Retinal pigment epithelial cell (primary cell): Measurements from ENCODE around the gene CYB561.

Source experiments
- DNase-seq: peaks from one replicate; pipeline ENCODE4 v3.0.0-alpha.2; 2010; ENCODE audit warnings: low read depth
- H3K4me3 ChIP-seq: 2 replicates; pipeline ENCODE4 v1.5.1; 2011; ENCODE audit warnings: mild to moderate bottlenecking, low read length, control low read depth, moderate library complexity
- TF ChIP-seq, protein P1 (sequence below): conservative IDR thresholded peaks from 2 replicates; pipeline ENCODE4 v1.5.1; 2011; ENCODE audit warnings: low read depth, low read length, control low read depth, inconsistent platforms

CYB561 gene

DNA sequence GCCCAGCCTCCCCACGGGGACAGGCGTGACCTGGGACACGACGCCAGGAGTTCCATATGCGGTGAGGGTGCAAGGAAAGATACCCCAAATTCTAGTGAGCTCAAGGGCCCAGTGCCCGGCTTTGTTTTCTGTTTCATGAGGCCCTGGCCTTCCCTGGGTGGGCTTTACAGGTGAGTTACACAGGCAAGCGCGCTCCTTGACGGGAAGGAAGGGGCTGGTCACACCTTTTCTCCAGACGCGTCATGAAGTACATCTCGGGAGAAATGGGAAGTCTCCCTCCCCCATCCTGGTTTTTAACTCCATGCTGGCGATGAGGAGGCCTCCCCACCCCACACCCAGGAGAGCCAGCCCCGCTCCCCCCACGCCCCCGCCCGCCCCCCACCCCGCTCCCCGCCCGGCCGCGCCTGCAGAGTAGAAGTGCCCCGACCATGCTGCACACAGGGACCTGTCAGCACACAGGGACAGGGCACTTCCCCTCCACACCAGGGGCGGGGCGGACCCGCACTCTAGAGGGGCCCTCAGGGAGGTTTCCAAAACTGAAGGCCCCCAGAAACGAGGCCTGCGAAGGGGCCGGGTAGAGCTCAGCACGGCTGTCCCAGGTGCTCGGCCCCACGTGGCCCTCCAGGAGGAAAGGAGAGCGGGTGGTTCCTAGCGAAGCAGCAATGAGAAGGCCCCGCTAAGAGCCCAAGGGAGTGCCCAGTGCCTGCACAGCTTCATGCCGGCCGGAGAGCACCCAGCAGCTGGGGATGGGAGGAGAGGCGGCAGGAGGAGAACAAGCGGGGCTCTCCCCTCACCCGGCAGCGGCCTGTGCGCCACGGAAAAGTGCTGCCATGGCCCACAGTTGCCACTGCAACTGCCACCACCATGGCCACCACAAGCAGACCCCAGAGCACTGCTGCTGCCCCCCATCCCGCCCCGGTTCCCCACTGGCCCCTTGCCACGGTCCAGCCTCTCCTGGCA lies 7.7 kb downstream of the CYB561 start:
- TF ChIP-seq, protein P1, sequence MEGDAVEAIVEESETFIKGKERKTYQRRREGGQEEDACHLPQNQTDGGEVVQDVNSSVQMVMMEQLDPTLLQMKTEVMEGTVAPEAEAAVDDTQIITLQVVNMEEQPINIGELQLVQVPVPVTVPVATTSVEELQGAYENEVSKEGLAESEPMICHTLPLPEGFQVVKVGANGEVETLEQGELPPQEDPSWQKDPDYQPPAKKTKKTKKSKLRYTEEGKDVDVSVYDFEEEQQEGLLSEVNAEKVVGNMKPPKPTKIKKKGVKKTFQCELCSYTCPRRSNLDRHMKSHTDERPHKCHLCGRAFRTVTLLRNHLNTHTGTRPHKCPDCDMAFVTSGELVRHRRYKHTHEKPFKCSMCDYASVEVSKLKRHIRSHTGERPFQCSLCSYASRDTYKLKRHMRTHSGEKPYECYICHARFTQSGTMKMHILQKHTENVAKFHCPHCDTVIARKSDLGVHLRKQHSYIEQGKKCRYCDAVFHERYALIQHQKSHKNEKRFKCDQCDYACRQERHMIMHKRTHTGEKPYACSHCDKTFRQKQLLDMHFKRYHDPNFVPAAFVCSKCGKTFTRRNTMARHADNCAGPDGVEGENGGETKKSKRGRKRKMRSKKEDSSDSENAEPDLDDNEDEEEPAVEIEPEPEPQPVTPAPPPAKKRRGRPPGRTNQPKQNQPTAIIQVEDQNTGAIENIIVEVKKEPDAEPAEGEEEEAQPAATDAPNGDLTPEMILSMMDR = no peak
- DNase-seq = no peak
- H3K4me3 ChIP-seq = no peak overlapping the region

DNA sequence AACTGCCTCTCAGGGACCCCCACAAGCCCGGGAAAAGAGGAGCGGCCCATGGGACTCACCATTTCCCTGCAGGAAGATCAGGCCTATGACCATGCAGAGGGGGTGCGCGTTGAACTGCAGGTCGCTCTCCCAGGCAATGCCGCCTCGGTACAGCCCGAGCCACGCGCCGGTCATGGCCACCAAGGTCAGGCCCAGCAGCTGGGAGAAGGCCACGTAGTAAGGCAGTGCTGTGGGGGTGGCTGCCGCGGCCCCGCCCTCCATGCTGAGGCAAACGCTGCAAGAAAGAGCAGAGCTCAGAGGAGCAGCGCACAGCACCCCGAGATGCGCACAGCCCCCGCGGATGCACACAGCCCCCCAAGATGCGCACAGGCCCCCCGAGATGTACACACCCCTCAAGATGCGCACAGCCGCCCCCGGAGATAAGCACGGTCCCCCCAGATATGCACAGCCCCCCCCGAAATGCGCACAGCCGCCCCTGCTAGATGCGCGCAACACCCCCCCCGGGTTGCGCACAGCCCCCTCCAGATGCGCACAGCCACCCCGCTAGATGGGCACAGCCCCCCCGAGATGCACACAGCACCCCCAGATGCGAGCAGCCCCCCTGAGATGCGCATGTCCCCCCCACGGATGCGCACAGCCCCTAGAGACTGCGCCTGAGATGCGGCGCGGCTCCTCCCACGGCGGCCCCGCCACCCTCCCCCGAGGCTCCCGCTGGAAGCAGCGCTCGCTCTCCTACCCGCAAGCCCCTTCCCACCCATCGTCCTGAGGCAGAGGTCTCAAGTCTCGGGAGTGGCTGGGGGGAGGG lies 8.6 kb downstream of the CYB561 start:
- TF ChIP-seq, protein P1 = no peak
- no peak for DNase-seq
- no peak overlapping the region for H3K4me3 ChIP-seq

DNA sequence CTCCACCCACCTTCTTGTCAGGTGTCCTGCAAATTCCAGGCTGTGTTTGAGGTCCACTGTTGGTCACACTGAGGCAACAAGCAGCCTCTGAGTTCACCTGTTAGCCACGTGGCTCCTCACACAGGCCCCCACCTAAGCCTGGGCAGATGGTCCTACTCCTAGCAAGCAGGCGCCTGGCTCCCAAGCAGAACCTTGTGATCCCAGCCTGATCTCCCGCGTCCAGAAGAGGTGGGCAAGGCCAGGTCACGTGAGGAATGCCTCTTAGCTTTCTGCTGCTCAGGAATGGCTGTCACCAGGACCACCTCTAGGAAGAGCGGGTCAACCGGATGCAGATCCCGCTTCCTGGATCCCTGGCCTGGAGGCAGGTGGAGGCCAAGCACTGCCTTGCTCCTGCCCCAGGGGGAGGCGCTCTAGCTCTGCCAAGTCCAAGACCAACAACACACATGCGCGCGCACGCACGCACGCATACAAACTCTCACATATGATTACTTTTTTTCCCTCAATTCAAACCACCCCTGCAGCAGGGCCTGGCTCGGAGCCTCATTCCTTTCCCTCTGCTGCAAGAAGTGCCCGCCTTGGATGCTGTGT lies 9.5 kb downstream of the CYB561 start:
- TF ChIP-seq, protein P1 = peak; percentile 45
- DNase-seq = no peak
- no peak overlapping the region for H3K4me3 ChIP-seq

DNA sequence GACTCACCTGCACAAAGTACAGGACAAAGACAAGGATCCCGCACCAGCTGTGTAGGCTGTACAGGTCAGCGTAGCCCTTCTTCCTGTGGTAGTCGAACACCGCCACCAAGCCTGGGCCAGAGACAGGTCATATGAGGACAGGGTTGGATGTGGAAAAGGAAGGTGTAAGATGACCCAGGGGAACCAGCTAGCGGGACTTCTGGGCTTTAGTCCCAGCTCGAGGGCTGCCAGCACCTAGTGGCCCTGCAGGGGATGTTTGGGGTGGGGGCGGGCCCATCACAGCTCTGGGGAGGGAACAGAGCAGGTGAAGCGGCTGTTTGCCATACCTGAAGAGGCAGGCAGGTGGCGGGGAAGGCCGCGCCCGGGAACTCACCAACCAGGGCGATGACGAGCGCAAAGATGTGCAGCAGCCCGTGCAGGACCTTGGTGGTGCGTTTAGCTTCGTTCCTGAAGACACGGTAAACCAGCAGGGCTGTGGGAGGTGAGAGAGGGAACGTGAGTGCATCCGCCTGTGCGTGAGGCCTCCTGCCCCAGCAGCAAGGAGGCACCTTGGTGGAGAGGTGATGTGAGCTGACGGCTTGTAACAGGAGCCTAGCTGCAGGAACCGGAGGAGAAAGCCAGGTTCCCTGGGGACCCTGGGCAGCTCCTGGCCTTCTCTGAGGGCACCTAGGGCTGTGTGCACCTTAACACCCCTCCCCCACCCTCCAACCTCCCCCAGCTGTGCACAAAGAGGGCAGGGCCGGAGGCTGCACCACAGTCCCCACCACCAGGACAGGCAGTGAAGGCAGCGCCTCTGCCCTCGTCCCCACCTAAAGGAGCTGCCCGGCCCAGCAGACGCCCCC lies 10.2 kb downstream of the CYB561 start:
- no peak overlapping the region for H3K4me3 ChIP-seq
- TF ChIP-seq, protein P1 = no peak
- no peak for DNase-seq

DNA sequence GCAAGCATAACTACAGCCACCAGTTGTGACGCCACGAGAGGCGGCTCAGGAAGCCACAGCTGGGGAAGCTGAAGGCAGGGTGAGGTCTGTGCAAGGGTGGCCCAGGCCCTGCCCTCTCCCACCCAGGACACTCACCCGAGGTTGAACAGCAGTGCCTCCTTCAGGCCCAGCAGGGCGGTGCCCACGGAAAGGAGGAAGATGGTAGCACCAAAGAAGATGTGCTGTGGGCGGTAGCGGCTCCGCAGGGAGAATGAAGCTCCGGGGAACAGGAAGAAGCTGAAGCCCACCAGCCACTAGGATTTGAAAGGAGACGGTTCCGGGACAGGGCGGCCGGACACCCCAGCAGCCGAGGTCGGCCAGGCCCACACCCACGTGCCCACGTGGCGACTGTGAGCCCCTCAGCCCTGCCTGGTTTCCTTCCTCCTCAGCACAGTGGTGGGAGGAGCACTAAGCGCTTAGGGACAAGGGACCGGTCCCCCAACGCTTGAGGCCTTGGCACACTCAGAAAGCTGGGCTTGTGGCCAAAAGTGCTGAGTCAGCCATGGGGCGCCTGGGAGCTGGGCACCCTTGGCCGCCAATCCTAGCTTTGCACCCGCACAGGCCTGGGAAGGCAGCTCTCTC lies 11.0 kb downstream of the CYB561 start:
- no peak for DNase-seq
- H3K4me3 ChIP-seq = no peak overlapping the region
- TF ChIP-seq, protein P1 = peak; percentile 36
